ENCODE data around the gene TPM1.

GRCh38 chr15:63040954-63041353 is 1.6 kb upstream of the TPM1 start:
- TF ChIP-seq EZH2phosphoT487 (IDR thresholded peaks at IDR 0.05; ENCODE audit: insufficient read depth, low read depth) (no peak), EZH2 (IDR thresholded peaks at IDR 0.05; ENCODE audit: insufficient read depth, poor library complexity, severe bottlenecking) (no peak)

Data from GM23248 (cell line).